K562 (cell line): ENCODE measurements around the gene CRADD. TPM values are rescaled to one million over a fixed set of nuclear protein-coding genes. Genes with fewer than 3 reads are reported as not detected.

Source experiments
- ARID1B ChIP-seq: fragments of 450-650 bp; IDR thresholded peaks from 2 replicates; pipeline ENCODE4 v1.6.1; 2016; ENCODE audit warnings: antibody characterized with exemption, mild to moderate bottlenecking, inconsistent platforms
- C11orf30 ChIP-seq: fragments of 450-650 bp; IDR thresholded peaks from 2 replicates; pipeline ENCODE4 v1.6.1; 2016; ENCODE audit warnings: low read depth, mild to moderate bottlenecking
- CBFA2T3 ChIP-seq: fragments of 450-650 bp; IDR thresholded peaks from 2 replicates; pipeline ENCODE4 v1.6.1; 2017
- CC2D1A ChIP-seq: fragments of 450-650 bp; IDR thresholded peaks from 2 replicates; pipeline ENCODE4 v1.6.1; 2017; ENCODE audit warnings: mild to moderate bottlenecking
- DIDO1 ChIP-seq: fragments of 450-650 bp; IDR thresholded peaks from 2 replicates; pipeline ENCODE4 v1.6.1; 2016; ENCODE audit warnings: low read depth, missing biosample characterization, missing genetic modification characterization
- ETV5 ChIP-seq: sonication (generic); formaldehyde crosslinking; IDR thresholded peaks from 2 replicates; pipeline ENCODE4 v1.4.0; 2020; ENCODE audit warnings: low read depth, mild to moderate bottlenecking, missing genetic modification reagents
- JUND ChIP-seq, 2 experiments: IDR thresholded peaks; 2 replicates in 1 of 2; 3 replicates in 1 of 2; pipeline ENCODE4 v1.6.1; 2011; ENCODE audit warnings: borderline replicate concordance in 2 of 2, low read depth in 2 of 2, low read length in 2 of 2, improper control_type of control experiment in 1 of 2, missing biosample characterization in 1 of 2, missing genetic modification characterization in 1 of 2, missing genetic modification reagents in 1 of 2
- MYC ChIP-seq, 2 experiments: fragments of 250-450 bp in 1 of 2; sonication (Bioruptor Pico) in 1 of 2; IDR thresholded peaks; 2 replicates each; pipeline versions ENCODE4 v1.5.1 to v1.6.1; 2012 to 2021; ENCODE audit warnings: low read depth in 2 of 2, borderline replicate concordance in 1 of 2, improper control_type of control experiment in 1 of 2, low read length in 1 of 2, mild to moderate bottlenecking in 1 of 2, moderate library complexity in 1 of 2
- POU5F1 ChIP-seq: fragments of 150-350 bp; IDR thresholded peaks from 2 replicates; pipeline ENCODE4 v1.6.1; 2014; ENCODE audit warnings: borderline replicate concordance, low read length, low read depth, mild to moderate bottlenecking; ENCODE audit not compliant: partially characterized antibody
- RBM34 ChIP-seq: fragments of 200-400 bp; formaldehyde crosslinking; IDR thresholded peaks from 2 replicates; pipeline ENCODE4 v1.6.1; 2018; ENCODE audit warnings: low read length, borderline replicate concordance; ENCODE audit not compliant: insufficient read depth
- SETDB1 ChIP-seq: IDR thresholded peaks from one replicate; pipeline ENCODE4 v1.6.1; 2012; ENCODE audit warnings: low read length, control low read depth, inconsistent platforms
- SMAD2 ChIP-seq: fragments of 150-350 bp; IDR thresholded peaks from 2 replicates; pipeline ENCODE4 v1.6.1; 2014; ENCODE audit warnings: low read depth, mild to moderate bottlenecking, low read length
- SMAD4 ChIP-seq: fragments of 250-450 bp; sonication (Bioruptor Pico); conservative IDR thresholded peaks from 2 replicates; pipeline ENCODE4 v1.8.0; 2021; ENCODE audit warnings: inconsistent platforms, mild to moderate bottlenecking, moderate library complexity
- SRF ChIP-seq, 2 experiments: fragments of 250-450, 450-650 bp in 1 of 2; sonication (Bioruptor Pico) in 1 of 2; sonication (generic) in 1 of 2; formaldehyde crosslinking; IDR thresholded peaks; 2 replicates each; pipeline versions ENCODE4 v1.5.0 to v1.5.1; 2020 to 2022; ENCODE audit warnings: mild to moderate bottlenecking in 1 of 2, missing genetic modification reagents in 1 of 2
- TAF15 ChIP-seq: fragments of 200-400 bp; formaldehyde crosslinking; IDR thresholded peaks from 2 replicates; pipeline ENCODE4 v1.6.1; 2017; ENCODE audit warnings: mild to moderate bottlenecking, low read depth, low read length, moderate library complexity
- XRCC5 ChIP-seq: fragments of 200-400 bp; formaldehyde crosslinking; IDR thresholded peaks from 2 replicates; pipeline ENCODE4 v1.6.1; 2017; ENCODE audit warnings: low read depth, mild to moderate bottlenecking, low read length
- ZBTB43 ChIP-seq: sonication (generic); formaldehyde crosslinking; IDR thresholded peaks from 2 replicates; pipeline ENCODE4 v1.8.0; 2023; ENCODE audit warnings: mild to moderate bottlenecking, missing genetic modification reagents
- ZKSCAN1 ChIP-seq: fragments of 150-350 bp; IDR thresholded peaks from 2 replicates; pipeline ENCODE4 v1.6.1; 2016; ENCODE audit warnings: low read depth, low read length
- ZNF274 ChIP-seq: IDR thresholded peaks from 2 replicates; pipeline ENCODE4 v1.6.1; 2011; ENCODE audit warnings: low read depth, mild to moderate bottlenecking, low read length, moderate library complexity, borderline replicate concordance
- ZNF316 ChIP-seq: fragments of 450-650 bp; IDR thresholded peaks from 2 replicates; pipeline ENCODE4 v1.6.1; 2016
- ZNF444 ChIP-seq: fragments of 250-450 bp; sonication (Bioruptor Pico); IDR thresholded peaks from 2 replicates; pipeline ENCODE4 v1.4.0; 2020; ENCODE audit warnings: mild to moderate bottlenecking, moderate library complexity
- ZZZ3 ChIP-seq: fragments of 450-650 bp; IDR thresholded peaks from 2 replicates; pipeline ENCODE4 v1.6.1; 2016; ENCODE audit warnings: antibody characterized with exemption, mild to moderate bottlenecking, moderate library complexity
- polyA plus RNA-seq, 8 experiments: library from polyadenylated mRNA; depleted of rRNA in 4 of 8; stranded (reverse) in 5 of 8; unstranded in 3 of 8; fragments of >200 nt; fragmentation: Nextera tagmentation in 2 of 8; fragmentation: Illumina TruSeq in 1 of 8; extraction: Ambion mirVana in 2 of 8; extraction: Trizol in 1 of 8; gene quantifications; 2 replicates each; pipeline versions ENCODE4 v1.2.1 to v1.2.3, GENCODE V29; 2011 to 2014; ENCODE audit warnings: inconsistent platforms in 1 of 8, missing spikeins in 1 of 8
- total RNA-seq, 7 experiments: library from RNA; depleted of rRNA in 6 of 7; stranded (reverse); fragments of >200 nt in 6 of 7; fragmentation: Illumina TruSeq in 2 of 7; extraction: Trizol in 2 of 7; gene quantifications; 2 replicates each; pipeline versions ENCODE4 v1.2.1 to v1.2.3, GENCODE V29; 2011 to 2021; ENCODE audit warnings: low replicate concordance in 1 of 7
- TF ChIP-seq, protein P1 (sequence below): fragments of 450-650 bp; IDR thresholded peaks from 2 replicates; pipeline ENCODE4 v1.6.1; 2016; ENCODE audit warnings: antibody characterized with exemption
- TF ChIP-seq, protein P2 (sequence below): fragments of 450-650 bp; IDR thresholded peaks from 2 replicates; pipeline ENCODE4 v1.6.1; 2017; ENCODE audit warnings: antibody characterized with exemption, mild to moderate bottlenecking

The CRADD gene
- total and polyA plus RNA-seq, 9 of the 15 experiments (the other 6 are each of a cell fraction or from before 2014, with no cell fraction given): 20.5 to 41.1 (median 25.9) TPM

DNA sequence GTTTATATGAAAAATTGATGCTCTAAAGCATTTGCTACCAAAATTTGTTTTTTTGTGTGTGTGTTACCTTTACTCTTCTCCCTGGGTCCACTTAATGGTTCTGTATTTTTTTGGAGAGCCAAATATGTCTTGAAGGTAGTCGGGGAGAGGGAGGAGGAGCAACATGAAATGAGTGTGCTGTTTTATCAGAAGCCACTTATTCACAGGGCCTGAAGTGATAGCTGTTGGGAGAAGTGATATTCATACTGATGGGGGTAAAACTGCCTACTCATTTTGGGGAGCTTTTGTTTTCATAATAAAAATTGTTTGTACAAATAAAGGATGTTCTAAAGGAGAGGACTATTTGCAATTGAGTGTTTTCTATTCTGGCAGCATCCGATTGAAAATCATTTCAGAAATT is 29.2 kb downstream of the CRADD start (continued):
- TF ChIP-seq ZBTB43 (no peak), ZKSCAN1 (no peak), SMAD4 (CRISPR knock-in tag) (no peak), DIDO1 (tag) (no peak), ARID1B (peak; percentile 70), XRCC5 (no peak), POU5F1 (no peak), CBFA2T3 (peak; percentile 68), ZNF274 (no peak), ZNF444 (CRISPR knock-in tag) (no peak), ZNF316 (peak; percentile 83), SETDB1 (no peak), JUND (IDR thresholded peaks at IDR 0.05; ENCODE audit: borderline replicate concordance, low read depth, low read length) (0 out of 2 replicates have a peak, but pooled peaks have one; percentile 7), JUND (tag; IDR thresholded peaks at IDR 0.05; ENCODE audit: borderline replicate concordance, low read depth, low read length) (no peak; the same call in 2 of the 3 replicates), RBM34 (no peak), SMAD2 (no peak), ZZZ3 (no peak), MYC (IDR thresholded peaks at IDR 0.05; ENCODE audit: low read depth, low read length) (no peak), MYC (CRISPR knock-in tag; IDR thresholded peaks at IDR 0.05; ENCODE audit: borderline replicate concordance, low read depth) (no peak), SRF (CRISPR knock-in tag; IDR thresholded peaks at IDR 0.05) (0 out of 4 replicates have a peak, but pooled peaks of 1 of the 2 experiments have one; percentile 49), CC2D1A (no peak), TAF15 (no peak), C11orf30 (peak; percentile 82), ETV5 (CRISPR knock-in tag) (no peak)
- TF ChIP-seq, protein P1, sequence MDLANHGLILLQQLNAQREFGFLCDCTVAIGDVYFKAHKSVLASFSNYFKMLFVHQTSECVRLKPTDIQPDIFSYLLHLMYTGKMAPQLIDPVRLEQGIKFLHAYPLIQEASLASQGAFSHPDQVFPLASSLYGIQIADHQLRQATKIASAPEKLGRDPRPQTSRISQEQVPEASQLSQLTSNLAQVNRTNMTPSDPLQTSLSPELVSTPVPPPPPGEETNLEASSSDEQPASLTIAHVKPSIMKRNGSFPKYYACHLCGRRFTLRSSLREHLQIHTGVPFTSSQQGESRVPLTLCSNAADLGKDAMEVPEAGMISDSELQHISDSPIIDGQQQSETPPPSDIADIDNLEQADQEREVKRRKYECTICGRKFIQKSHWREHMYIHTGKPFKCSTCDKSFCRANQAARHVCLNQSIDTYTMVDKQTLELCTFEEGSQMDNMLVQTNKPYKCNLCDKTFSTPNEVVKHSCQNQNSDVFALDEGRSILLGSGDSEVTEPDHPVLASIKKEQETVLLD: no peak
- TF ChIP-seq, protein P2, sequence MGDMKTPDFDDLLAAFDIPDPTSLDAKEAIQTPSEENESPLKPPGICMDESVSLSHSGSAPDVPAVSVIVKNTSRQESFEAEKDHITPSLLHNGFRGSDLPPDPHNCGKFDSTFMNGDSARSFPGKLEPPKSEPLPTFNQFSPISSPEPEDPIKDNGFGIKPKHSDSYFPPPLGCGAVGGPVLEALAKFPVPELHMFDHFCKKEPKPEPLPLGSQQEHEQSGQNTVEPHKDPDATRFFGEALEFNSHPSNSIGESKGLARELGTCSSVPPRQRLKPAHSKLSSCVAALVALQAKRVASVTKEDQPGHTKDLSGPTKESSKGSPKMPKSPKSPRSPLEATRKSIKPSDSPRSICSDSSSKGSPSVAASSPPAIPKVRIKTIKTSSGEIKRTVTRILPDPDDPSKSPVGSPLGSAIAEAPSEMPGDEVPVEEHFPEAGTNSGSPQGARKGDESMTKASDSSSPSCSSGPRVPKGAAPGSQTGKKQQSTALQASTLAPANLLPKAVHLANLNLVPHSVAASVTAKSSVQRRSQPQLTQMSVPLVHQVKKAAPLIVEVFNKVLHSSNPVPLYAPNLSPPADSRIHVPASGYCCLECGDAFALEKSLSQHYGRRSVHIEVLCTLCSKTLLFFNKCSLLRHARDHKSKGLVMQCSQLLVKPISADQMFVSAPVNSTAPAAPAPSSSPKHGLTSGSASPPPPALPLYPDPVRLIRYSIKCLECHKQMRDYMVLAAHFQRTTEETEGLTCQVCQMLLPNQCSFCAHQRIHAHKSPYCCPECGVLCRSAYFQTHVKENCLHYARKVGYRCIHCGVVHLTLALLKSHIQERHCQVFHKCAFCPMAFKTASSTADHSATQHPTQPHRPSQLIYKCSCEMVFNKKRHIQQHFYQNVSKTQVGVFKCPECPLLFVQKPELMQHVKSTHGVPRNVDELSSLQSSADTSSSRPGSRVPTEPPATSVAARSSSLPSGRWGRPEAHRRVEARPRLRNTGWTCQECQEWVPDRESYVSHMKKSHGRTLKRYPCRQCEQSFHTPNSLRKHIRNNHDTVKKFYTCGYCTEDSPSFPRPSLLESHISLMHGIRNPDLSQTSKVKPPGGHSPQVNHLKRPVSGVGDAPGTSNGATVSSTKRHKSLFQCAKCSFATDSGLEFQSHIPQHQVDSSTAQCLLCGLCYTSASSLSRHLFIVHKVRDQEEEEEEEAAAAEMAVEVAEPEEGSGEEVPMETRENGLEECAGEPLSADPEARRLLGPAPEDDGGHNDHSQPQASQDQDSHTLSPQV: no peak
